ENCODE measurements around the gene NRTN.
"Not testable (repeated sequence)": the region's sequence is repeated elsewhere in the genome, so short reads cannot be mapped to it uniquely, and the experiment has no call there.

The NRTN gene

DNA sequence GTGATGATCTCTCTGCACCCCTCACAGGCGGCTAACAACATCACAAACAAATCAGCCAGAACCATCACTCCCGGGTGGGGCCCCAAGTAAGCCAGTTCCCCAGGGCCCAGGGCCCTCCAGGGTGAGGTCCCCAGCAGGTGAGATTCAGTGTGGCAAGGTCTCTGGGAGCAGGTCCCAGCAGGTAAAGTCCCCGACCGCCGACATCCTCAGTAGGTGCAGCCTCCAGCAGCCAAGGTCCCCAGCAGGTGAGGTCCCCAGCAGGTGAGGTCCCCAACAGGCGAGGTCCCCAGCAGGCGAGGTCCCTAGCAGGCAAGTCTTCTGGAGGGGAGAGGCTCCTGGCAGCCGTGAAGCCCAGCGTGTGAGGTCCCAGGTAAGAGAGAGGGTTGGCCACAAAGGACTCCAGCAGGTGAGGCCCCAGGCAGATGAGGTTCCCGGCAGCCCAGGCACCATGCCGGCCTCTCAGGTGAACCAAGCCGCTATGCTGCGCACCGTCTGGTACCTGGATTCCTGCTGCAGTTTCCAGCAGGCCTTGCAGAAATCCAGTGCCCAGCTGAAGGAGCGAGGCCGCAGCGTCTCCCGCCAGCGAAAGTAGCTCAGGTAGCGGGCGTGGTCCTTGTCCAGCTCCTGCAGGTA lies 38.5 kb downstream of the NRTN start:
- no peaks in the 10 kb centered on the region for H3K4me1 ChIP-seq (ENCODE audit: insufficient read depth, low read length)
- H3K36me3 ChIP-seq (ENCODE audit: insufficient read depth, low read length), result no peaks in the 10 kb centered on the region
- no peak overlapping the region for H2AFZ ChIP-seq (ENCODE audit: low read depth, low read length)
- no peak overlapping the region for H3K4me3 ChIP-seq (ENCODE audit: low read length)
- no peaks in the 10 kb centered on the region for H3K9me3 ChIP-seq (ENCODE audit: low read length)
- no peaks in the 10 kb centered on the region for H3K27me3 ChIP-seq (ENCODE audit: insufficient read depth, low read length)

DNA sequence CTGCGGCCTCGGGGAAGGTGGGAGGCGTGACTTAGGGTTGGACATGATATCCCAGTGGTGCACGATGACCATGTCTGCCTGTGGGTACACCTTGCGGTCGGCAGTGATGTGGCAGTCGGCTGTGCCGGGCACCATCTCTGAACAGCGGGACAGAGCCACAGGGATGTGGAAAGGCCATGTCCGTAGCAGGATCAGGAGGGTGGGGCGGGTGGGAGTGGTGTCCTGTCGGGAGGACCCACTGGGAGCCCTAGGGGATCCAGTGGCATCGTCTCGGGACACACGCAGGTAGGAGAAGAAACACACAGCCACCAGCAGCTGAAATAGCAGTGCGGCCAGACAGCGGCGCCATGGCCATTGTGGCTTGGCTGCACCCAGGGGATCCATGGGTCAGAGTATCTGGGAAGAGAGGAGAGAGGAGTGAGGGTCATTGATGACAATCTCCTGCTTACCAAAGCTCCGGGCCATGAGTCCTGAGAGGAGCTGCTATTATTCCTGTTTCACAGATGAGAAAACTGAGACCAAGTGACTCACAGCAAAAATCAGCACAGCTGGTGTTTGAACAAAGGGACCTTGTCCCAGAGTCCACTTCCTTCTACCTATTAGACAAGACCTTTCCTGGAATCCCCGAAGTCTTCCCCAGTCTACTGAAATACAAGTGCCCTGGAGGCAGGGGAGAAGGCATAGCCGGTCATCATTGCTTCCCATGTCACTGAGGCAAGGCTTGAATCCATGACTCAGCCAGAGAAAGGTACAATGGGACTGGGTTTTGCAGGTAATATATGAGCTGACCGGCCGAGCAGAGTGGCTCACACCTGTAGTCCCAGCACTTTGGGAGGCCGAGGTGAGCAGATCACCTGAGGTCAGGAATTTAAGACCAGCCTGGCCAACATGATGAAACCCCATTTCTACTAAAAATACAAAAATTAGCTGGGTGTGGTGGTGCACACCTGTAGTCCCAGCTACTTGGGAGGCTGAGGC lies 39.9 kb downstream of the NRTN start:
- Histone ChIP-seq H3K4me3 (ENCODE audit: low read length) (no peak overlapping the region), H3K9me3 (ENCODE audit: low read length) (no peaks in the 10 kb centered on the region), H3K4me1 (ENCODE audit: insufficient read depth, low read length) (no peaks in the 10 kb centered on the region), H3K36me3 (ENCODE audit: insufficient read depth, low read length) (no peaks in the 10 kb centered on the region), H2AFZ (ENCODE audit: low read depth, low read length) (no peak overlapping the region), H3K27me3 (ENCODE audit: insufficient read depth, low read length) (no peaks in the 10 kb centered on the region)

GRCh38 chr19:5847846-5848245 lies 43.0 kb downstream of the NRTN start:
- not testable (repeated sequence) for H3K9me3 ChIP-seq (ENCODE audit: low read length); H3K27me3 ChIP-seq (ENCODE audit: insufficient read depth, low read length); H3K4me3 ChIP-seq (ENCODE audit: low read length); H3K4me1 ChIP-seq (ENCODE audit: insufficient read depth, low read length); H2AFZ ChIP-seq (ENCODE audit: low read depth, low read length); H3K36me3 ChIP-seq (ENCODE audit: insufficient read depth, low read length)

DNA sequence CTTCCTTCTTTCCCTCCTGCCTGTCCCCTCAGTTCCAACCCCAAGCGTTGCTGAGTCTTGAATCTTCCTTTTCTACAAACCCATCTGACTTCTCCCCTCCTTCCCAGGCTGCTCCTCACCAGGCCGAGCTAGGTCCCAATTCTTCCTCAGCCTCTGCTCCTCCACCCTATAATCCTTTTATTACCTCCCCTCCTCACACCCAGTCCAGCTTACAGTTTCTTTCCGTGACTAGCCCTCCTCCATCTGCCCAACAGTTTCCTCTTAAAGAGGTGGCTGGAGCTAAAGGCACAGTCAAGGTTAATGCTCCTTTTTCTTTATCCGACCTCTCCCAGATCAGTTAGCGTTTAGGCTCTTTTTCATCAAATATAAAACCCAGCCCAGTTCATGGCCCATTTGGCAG lies 43.8 kb downstream of the NRTN start:
- H3K4me3 ChIP-seq (ENCODE audit: low read length); H3K36me3 ChIP-seq (ENCODE audit: insufficient read depth, low read length); H2AFZ ChIP-seq (ENCODE audit: low read depth, low read length); H3K9me3 ChIP-seq (ENCODE audit: low read length); H3K4me1 ChIP-seq (ENCODE audit: insufficient read depth, low read length); H3K27me3 ChIP-seq (ENCODE audit: insufficient read depth, low read length): not testable (repeated sequence)

DNA sequence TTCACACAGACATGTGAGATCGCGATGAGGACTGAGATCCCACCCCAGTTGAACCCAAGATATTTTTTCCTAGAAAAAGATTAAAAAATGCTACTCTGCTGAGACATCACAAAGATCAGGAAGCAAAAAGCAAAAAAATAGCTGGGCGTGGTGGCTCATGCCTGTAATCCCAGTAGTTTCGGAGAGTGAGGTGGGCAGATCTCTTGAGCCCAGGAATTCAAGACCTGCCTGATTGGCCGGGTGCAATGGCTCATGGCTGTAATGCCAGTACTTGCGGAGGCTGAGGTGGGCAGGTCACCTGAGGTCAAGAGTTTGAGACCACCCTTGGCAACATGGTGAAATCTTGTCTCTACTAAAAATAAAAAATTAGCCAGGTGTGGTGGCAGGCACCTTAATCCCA lies 45.3 kb downstream of the NRTN start:
- Histone ChIP-seq H3K27me3 (ENCODE audit: insufficient read depth, low read length) (no peaks in the 10 kb centered on the region), H3K4me3 (ENCODE audit: low read length) (no peak overlapping the region), H3K36me3 (ENCODE audit: insufficient read depth, low read length) (no peaks in the 10 kb centered on the region), H3K9me3 (ENCODE audit: low read length) (no peaks in the 10 kb centered on the region), H2AFZ (ENCODE audit: low read depth, low read length) (no peak overlapping the region), H3K4me1 (ENCODE audit: insufficient read depth, low read length) (no peaks in the 10 kb centered on the region)

- Histone ChIP-seq H3K27me3 (ENCODE audit: insufficient read depth, low read length) (no peaks in the 10 kb centered on the region), H3K4me1 (ENCODE audit: insufficient read depth, low read length) (no peaks in the 10 kb centered on the region), H3K4me3 (ENCODE audit: low read length) (no peak overlapping the region), H2AFZ (ENCODE audit: low read depth, low read length) (no peak overlapping the region), H3K36me3 (ENCODE audit: insufficient read depth, low read length) (no peaks in the 10 kb centered on the region), H3K9me3 (ENCODE audit: low read length) (no peaks in the 10 kb centered on the region)
Measured at GRCh38 chr19:5850743-5851293, 46.0 kb downstream of the NRTN start.

DNA sequence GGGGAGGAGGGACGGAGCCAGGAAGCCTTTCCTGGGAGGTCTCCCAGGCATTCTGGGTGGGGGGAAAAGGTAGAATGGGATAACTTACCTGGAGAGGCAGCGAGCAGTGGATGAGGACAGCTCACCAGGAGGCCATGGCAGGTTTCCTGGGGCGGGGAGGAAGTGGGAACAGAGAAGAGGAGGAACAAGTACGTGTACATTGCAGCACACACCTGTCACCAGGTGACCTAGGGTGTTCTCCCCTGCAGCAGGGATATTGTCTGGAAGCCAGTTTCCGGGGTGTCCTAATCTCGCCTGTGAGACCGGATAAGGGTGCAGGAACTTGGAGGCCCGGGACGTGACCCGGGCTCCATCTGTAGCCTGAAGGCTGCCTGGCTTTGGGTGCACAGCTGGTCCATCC lies 46.4 kb downstream of the NRTN start, which contains the start of gene FUT3:
TSS of gene FUT3 (minus strand) at position 148 of the 400 bp plus-strand sequence.
- no peaks in the 10 kb centered on the region for H3K36me3 ChIP-seq (ENCODE audit: insufficient read depth, low read length)
- no peak within 1 kb of the TSS for H3K4me3 ChIP-seq (ENCODE audit: low read length)
- H2AFZ ChIP-seq (ENCODE audit: low read depth, low read length), result no peak within 1 kb of the TSS
- no peaks in the 10 kb centered on the region for H3K4me1 ChIP-seq (ENCODE audit: insufficient read depth, low read length)
- peaks cover 4% of the 10 kb centered on the region for H3K27me3 ChIP-seq (ENCODE audit: insufficient read depth, low read length)
- H3K9me3 ChIP-seq (ENCODE audit: low read length), result no peaks in the 10 kb centered on the region

GRCh38 chr19:5854121-5854520 lies 49.3 kb downstream of the NRTN start:
- not testable (repeated sequence) for H3K4me3 ChIP-seq (ENCODE audit: low read length); H3K9me3 ChIP-seq (ENCODE audit: low read length)

DNA sequence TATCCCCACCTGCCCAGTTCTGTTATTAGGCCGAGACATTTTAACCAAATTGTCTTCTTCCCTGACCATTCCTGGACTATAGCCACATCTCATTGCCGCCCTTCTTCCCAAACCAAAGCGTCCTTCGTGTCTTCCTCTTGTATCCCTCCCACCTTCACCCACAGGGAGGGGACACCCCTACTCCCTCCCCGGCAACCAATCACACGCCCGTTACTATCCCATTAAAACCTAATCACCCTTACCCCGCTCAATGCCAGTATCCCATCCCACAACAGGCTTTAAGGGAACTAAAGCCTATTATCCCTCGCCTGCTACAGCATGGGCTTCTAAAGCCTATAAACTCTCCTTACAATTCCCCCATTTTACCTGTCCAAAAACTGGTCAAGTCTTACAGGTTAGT lies 50.3 kb downstream of the NRTN start:
- not testable (repeated sequence) for H3K9me3 ChIP-seq (ENCODE audit: low read length); H3K4me1 ChIP-seq (ENCODE audit: insufficient read depth, low read length); H3K36me3 ChIP-seq (ENCODE audit: insufficient read depth, low read length); H3K4me3 ChIP-seq (ENCODE audit: low read length); H3K27me3 ChIP-seq (ENCODE audit: insufficient read depth, low read length); H2AFZ ChIP-seq (ENCODE audit: low read depth, low read length)

More at GRCh38 chr19:5854121-5854520, 49.3 kb downstream of the NRTN start:
- not testable (repeated sequence) for H3K36me3 ChIP-seq (ENCODE audit: insufficient read depth, low read length); H3K4me1 ChIP-seq (ENCODE audit: insufficient read depth, low read length); H2AFZ ChIP-seq (ENCODE audit: low read depth, low read length); H3K27me3 ChIP-seq (ENCODE audit: insufficient read depth, low read length)

- H3K9me3 ChIP-seq (ENCODE audit: low read length), result no peaks in the 10 kb centered on the region
Measured at GRCh38 chr19:5857203-5858081, 52.6 kb downstream of the NRTN start.

DNA sequence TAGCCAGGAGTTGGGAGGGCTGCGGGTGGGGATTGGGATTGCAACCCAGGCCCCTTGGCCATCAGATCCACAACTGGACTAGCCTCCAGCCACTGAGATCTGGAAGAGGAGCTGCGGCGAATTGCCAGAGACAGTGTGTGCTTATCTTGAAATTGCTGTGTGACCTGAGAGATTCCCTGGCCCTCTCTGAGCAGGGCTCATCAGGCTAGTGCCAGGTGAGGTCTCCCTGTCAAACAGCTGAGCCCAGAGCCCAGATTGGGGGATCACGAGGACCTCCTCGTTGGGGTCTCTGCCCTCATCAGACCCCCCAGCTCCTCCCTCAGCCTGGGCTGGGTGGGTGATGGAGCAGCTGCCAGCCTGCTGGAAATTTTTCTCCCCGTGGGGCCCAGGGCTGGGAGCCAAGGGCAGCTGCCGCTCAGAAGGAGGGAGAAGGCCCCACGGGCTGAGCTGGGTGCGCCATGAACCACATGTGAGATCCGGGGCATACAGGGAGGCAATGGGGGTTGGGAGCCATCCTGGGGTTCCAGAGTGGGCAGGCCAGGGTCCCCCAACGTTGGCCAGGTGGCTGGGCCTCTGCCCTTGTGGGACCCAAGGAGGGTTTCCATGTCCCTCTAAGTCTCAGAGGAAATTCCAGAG lies 58.3 kb downstream of the NRTN start:
- Histone ChIP-seq H2AFZ (ENCODE audit: low read depth, low read length) (no peak overlapping the region), H3K9me3 (ENCODE audit: low read length) (no peaks in the 10 kb centered on the region)

More at GRCh38 chr19:5857203-5858081, 52.6 kb downstream of the NRTN start:
- Histone ChIP-seq H2AFZ (ENCODE audit: low read depth, low read length) (no peak overlapping the region), H3K4me1 (ENCODE audit: insufficient read depth, low read length) (no peaks in the 10 kb centered on the region), H3K27me3 (ENCODE audit: insufficient read depth, low read length) (peaks cover 4% of the 10 kb centered on the region), H3K4me3 (ENCODE audit: low read length) (no peak overlapping the region), H3K36me3 (ENCODE audit: insufficient read depth, low read length) (no peaks in the 10 kb centered on the region)

DNA sequence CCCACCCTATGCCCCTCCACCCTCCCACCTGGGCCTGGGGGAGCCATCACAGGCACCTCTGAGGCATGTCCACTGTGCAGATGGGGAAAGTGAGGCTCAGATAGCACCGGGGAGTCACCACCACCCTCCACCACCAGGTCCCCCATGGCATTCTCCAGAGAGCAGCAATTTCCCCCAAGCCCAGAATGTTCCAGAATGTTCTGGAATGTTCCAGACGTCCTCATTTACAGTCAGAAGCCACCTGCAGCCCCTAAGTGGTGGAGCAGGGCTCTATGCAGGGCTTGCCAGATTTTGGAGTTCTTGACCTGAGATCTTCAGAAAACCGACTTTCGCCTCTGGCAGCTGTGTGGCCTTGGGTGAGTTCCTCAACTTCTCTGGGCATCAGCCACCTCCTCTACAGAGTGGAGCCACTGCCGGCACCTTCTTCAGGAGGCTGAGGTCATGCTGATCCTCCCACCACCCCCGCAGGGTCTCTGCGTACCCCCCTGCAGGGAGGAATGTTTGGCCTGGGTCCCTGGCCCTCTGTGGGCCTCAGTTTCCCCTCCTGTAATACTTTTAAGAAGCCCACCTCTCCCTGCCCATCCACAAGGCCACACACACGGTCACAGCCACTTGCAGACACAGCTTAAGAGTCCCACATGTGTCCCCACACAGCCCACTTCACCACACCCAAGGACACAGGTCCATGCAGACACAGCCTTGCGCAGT lies 59.3 kb downstream of the NRTN start:
- Histone ChIP-seq H3K4me1 (ENCODE audit: insufficient read depth, low read length) (no peaks in the 10 kb centered on the region), H3K36me3 (ENCODE audit: insufficient read depth, low read length) (no peaks in the 10 kb centered on the region), H2AFZ (ENCODE audit: low read depth, low read length) (no peak overlapping the region), H3K4me3 (ENCODE audit: low read length) (no peak overlapping the region), H3K27me3 (ENCODE audit: insufficient read depth, low read length) (peaks cover 2% of the 10 kb centered on the region), H3K9me3 (ENCODE audit: low read length) (no peaks in the 10 kb centered on the region)

More for the DNA sequence above, 58.3 kb downstream of the NRTN start:
- H3K4me3 ChIP-seq (ENCODE audit: low read length), result no peak overlapping the region
- H3K4me1 ChIP-seq (ENCODE audit: insufficient read depth, low read length), result no peaks in the 10 kb centered on the region
- peaks cover 2% of the 10 kb centered on the region for H3K27me3 ChIP-seq (ENCODE audit: insufficient read depth, low read length)
- no peaks in the 10 kb centered on the region for H3K36me3 ChIP-seq (ENCODE audit: insufficient read depth, low read length)

All from neuron (in vitro differentiated cells).